Measurements from ENCODE around the gene TRAK1.

The TRAK1 gene

DNA sequence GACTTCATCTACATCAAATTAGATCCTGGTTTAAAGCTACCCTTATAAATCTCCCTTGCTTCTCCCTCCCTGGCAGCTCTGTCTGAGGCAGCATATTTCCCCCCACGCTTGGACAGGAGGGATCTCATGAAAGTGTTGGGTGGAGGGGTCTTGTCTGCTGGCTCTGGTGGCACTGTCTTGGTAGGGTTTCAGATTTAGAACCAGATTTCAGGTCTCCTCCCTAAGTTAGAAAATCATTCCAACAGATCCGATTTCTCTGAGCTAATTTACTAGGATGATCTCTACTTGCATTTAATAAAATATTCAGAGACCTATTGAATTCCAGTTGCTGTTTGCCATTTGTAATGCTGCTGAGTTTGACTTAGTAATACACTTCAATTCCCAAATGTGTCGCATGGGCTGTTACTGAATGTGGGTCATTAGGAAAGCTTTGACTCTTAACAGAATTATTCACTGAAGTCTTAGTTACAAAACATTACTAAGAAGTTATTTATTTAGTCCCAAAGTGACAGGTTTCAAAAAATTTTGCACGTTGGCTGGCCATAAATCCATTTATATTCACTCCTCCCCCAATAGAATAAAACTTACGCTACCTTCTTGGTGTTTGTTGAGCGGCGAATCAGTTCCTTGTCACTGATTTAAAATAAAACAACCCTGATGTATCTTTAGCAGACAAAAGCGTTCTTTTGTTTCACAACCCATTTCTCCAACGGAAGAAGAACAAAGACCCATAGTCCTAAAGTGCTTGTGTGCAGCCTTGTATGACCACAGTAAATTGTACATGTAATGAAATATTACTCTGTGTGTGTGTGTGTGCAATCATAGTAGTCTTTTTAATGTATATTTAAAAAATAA lies 84.5 kb downstream of the TRAK1 start:
- no peak for DNase-seq (ENCODE audit: low read depth in 1 of 2, low spot score in 1 of 2)

DNA sequence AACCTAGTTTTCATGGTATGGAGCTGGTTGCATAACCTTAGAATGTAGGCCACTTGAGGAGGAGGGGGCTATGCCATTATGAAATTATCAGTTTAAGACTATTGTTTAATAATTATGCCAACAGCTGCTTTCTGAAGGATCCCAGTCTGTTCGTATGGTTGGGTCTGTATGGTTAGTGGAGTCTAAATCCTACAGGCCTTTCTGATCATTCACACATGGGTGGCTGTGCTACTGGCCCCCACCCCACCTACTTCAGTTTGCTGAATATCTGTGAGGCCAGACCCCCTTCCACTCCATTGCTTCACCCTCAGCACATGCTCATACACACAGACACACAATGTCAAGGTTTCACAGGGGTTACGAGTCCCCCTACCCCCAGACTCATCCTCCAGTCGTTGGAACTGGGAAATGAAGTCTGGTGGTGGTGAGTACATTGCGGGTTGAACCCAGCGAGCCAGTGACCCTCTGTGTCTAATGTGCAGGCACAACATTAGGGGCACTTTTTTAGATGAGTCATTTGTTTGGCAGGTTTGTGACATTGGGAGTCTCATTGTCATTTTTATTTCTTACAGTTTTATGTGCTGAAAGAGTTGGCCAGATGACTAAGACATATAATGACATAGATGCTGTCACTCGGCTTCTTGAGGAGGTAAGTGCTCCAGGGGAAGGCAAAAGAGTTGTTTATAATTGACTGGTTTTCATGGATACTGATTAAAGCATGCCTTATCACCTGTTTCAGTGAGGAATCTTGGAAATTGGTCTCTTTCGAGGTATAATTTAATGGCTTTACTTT lies 85.3 kb downstream of the TRAK1 start:
- DNase-seq (ENCODE audit: low read depth in 1 of 2, low spot score in 1 of 2) = no peak

GRCh38 chr3:42177068-42177800 lies 86.1 kb downstream of the TRAK1 start:
- no peak for DNase-seq (ENCODE audit: low read depth in 1 of 2, low spot score in 1 of 2)

GRCh38 chr3:42177801-42178150 lies 86.6 kb downstream of the TRAK1 start:
- no peak for DNase-seq (ENCODE audit: low read depth in 1 of 2, low spot score in 1 of 2)

DNA sequence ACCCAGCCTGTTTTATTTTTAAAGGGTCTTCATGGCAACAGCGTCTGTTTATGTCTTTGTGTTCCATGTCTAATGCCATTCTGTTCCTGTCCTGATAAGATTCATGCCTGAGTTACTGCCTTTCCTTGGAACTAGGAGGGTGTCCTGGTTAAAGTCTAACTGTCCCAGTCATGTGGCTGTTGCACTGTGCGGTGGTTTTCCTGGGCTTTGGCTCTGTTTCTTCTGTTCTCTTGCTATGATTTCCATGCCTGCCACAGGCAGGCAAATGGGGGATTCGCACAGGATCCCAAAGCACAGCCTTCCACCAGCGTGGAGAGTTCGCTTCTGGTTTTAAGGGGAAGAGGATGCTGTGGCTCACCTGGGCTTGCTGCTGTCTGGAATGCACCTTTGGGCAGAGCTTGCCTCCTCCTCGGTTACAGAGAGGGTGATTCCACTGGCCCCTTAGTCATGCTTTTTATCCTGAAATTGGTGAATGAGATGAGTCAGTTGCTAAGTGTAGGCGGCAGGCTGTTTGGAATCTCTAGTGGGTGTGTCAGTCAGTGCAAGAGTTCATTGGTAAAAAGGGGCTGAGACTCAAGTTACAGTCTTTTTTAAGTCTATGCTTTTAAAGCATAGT lies 88.1 kb downstream of the TRAK1 start:
- peak in 1 of 2 donors; percentile 3 for DNase-seq (ENCODE audit: low read depth in 1 of 2, low spot score in 1 of 2)

DNA sequence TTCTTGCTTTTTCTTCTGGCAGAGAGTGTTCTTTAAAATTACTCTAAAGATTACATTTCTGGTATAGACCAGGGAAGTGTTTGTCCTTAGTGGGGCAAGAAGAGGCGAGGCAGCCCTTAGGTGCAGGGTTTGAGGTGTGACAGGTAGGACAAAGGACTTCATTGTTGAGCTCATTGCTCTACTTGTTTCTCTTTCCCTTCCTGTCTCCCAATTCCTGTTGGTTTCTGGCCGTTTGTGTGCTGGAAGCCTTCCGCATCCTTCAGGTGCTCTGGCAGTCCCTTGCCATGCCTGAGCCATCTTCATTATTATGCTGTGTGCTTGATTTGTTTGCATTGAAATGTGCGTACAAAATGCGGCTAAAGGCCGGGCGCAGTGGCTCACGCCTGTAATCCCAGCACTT lies 89.7 kb downstream of the TRAK1 start:
- DNase-seq (ENCODE audit: low read depth in 1 of 2, low spot score in 1 of 2) = no peak

DNA sequence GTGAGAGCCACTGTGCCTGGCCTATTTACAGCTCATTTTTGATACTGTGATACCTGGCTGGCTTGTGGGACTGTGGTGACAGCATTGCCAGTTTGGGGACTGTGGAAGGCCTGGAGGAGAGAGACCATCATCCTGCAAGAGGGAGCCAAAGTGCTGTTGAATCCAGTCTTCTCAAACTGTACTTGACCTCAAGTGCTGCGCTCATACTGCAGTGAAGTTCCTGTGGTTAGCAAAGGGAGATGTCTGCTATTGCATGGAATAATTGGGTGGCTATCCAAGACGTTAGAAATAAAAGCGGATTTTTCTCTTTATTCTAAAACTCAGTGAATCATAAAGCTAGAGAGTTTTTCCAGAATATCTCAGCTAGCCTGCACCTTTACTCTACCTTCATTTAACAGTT lies 91.4 kb downstream of the TRAK1 start:
- DNase-seq (ENCODE audit: low read depth in 1 of 2, low spot score in 1 of 2) = no peak

DNA sequence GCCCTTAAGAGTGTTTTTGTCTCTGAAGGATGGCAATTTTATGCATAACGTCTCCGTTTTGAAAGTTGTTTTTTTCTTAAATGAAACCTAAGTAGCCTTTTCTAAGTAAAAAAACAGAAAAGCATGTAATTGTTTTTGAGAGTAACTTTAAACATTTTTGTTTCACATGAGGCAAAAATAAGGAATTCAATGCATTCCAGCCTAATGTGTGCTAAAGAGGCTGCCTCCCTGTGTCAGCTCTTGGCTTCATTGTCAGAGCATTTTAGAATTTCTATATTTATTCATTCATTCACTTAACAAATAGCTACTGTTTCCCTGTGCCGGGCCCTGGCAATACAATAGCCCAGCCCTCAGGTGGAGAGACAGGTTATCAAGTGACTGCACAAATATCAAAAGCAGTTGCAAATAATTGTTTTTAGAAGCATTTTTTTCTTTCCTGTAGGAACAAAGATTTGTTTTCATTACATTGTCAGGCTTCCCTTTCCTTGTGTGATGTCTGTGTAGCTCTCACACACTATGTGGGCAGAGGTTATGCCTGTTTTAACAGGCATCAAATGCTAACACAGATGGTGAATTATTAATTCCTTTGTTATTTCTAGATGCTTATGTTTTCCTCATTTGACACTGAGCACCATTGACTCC lies 93.0 kb downstream of the TRAK1 start:
- no peak for DNase-seq (ENCODE audit: low read depth in 1 of 2, low spot score in 1 of 2)

DNA sequence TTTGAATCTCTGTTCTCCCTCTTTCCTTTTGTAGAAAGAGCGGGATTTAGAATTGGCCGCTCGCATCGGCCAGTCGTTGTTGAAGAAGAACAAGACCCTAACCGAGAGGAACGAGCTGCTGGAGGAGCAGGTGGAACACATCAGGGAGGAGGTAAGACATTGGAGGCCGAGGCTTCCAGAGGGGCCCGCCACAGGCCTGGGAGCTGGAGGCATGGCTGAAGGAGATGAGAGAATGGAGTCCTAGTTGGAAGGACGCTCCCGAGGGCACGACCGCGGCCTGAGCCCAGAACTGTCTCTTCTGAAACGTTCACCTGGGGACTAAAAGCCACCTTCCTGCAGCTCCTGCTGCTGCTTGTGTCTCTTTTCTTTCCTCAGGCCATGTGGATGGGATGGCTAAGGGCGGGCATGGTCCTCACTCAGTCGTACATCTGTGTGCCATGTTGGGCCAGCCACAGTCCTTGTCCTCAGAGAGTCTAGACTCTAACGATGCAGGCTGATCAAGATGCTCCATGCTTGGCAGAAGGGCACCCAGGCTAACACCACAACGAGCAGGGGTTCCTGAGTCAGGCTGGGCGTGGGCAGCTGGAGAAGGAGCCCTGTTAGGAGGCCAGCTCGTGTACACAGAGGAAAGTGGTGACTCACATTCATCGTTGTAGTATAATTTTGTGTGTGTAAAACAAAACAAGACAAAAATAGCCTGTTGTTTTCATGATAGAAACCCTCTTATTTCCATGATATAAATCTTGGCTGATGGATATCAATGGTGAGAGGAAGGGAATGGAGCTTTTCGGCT lies 93.7 kb downstream of the TRAK1 start:
- no peak for DNase-seq (ENCODE audit: low read depth in 1 of 2, low spot score in 1 of 2)

DNA sequence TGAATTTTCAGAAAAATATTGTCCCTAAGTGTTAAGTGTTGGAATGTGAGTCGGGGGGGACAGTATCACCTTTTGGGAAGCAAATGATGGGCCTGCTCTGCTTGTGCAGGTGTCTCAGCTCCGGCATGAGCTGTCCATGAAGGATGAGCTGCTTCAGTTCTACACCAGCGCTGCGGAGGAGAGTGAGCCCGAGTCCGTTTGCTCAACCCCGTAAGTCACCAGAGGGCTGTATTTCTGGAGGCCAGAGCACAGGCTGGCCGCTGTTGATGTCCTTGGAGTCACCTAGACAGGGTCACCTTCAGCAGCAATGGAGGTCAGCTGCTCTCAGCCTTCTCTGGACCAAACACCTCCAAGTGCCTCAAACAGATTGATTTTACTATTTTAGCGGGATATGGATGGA lies 96.8 kb downstream of the TRAK1 start:
- no peak for DNase-seq (ENCODE audit: low read depth in 1 of 2, low spot score in 1 of 2)

DNA sequence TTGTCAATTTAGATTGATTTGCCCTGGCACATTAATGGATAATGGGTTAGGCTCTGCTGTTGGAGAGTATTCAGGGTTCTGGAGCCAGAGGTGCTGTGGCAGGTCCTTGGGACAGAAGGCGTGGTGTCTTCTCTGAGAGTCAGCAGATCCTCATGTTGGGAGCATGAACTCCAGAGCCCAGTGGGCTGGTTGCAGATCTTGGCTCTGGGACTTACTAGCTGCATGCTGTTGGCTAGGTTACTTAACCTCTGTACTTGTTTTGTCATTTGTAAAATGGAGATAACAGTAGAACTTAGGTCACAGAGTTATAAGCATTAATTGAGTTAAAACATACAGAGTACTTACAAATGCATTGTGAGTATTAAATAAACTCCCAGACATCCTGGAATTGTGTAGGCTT lies 97.2 kb downstream of the TRAK1 start:
- DNase-seq (ENCODE audit: low read depth in 1 of 2, low spot score in 1 of 2) = no peak

DNA sequence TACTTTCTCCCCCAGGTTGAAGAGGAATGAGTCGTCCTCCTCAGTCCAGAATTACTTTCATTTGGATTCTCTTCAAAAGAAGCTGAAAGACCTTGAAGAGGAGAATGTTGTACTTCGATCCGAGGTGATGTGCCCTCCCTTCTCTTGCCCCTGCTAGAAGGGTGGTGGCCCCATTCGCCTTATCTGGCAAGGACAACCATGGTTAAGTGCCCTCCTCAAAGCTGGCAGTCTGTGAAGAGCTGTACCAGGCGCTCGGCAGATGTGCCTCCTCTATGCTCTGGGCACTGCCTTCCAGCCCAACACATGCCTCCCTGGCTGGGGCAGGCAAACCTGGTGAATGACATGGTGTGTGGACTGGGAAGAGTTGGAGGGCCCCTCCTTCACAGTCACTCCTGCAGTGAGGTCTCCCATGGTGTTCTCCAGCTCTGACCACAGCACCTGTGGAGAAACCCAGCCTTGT lies 97.9 kb downstream of the TRAK1 start:
- no peak for DNase-seq (ENCODE audit: low read depth in 1 of 2, low spot score in 1 of 2)

DNA sequence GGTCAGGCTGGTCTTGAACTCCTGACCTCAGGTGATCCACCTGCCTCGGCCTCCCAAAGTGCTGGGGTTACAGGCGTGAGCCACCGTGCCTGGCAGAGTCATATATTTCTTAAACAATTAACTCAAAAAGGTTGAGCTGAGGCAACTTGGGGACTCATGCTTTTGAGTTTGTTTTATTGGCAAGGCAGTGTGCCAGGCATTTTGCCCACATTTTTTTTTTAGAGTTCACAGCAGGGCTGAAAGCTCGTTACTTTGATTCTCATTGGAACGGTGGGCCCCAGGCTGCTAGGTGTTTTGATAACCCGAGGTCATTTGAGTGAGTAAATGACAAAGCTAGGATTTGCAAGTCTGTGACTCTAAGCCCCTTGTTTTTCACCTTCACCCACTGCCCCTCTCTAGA lies 98.6 kb downstream of the TRAK1 start:
- no peak for DNase-seq (ENCODE audit: low read depth in 1 of 2, low spot score in 1 of 2)

- DNase-seq (ENCODE audit: low read depth in 1 of 2, low spot score in 1 of 2) = peak; percentile 42 to 56
Measured at GRCh38 chr3:42190701-42191442, 99.7 kb downstream of the TRAK1 start.

- DNase-seq (ENCODE audit: low read depth in 1 of 2, low spot score in 1 of 2) = no peak
Measured at GRCh38 chr3:42191443-42191747, 100.2 kb downstream of the TRAK1 start.

DNA sequence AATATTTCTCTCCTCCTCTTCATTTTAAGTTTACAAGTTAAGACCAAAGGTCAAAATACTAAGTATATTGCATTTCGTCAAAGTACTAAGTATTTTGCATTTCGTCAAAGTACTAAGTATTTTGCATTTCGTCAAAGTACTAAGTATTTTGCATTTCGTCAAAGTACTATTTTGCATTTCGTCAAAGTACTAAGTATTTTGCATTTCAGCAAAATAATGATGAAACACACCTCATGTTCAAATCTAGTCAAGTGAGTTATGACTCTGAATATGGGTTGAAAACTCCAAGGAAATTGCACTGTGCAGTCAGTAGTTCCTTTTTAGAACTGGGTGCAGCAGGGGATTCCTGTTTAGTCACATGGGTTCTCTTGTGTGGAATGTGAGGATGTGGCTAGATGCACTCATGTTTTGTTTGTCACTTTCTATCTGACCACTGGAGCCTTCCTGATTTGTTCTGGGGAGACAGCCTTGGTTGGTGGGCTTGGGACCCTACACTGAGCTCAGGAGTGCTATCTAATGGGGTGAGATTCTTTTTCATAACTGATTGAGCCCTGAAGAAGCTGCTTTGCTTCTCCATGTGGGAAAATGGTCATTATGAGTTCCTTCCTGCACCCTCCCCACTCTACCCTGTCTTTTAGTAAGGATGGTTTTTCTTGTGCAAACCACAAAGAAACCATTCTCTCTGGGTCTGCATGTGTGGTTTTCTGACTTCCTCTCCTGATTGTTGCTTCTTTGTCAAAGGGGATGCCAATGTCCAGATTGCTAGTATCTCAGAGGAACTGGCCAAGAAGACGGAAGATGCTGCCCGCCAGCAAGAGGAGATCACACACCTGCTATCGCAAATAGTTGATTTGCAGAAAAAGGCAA lies 101.4 kb downstream of the TRAK1 start:
- no peak for DNase-seq (ENCODE audit: low read depth in 1 of 2, low spot score in 1 of 2)

- DNase-seq (ENCODE audit: low read depth in 1 of 2, low spot score in 1 of 2) = no peak
Measured at GRCh38 chr3:42194943-42195510, 103.9 kb downstream of the TRAK1 start.

GRCh38 chr3:42195879-42196330 lies 104.7 kb downstream of the TRAK1 start:
- DNase-seq (ENCODE audit: low read depth in 1 of 2, low spot score in 1 of 2) = no peak
